Measurements from ENCODE around the gene DNAH14.
"Not testable (repeated sequence)": the region's sequence is repeated elsewhere in the genome, so short reads cannot be mapped to it uniquely, and the experiment has no call there.

Gene DNAH14

DNA sequence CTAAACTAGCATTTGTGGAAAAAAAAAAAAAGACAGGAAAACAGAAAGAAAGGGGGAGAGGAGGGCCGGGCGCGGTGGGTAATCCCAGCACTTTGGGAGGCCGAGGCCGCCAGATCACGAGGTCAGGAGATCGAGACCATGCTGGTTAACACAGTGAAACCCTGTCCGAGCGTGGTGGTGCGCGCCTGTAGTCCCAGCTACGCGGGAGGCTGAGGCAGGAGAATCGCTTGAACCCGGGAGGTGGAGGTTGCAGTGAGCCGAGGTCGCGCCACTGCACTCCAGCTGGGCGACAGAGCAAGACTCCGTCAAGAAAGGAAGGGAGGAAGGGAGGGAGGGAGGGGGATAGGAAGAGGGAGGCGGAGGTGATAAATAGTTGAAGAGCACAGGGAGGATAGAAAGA is 443.7 kb downstream of the DNAH14 start:
- no peak for DNase-seq (ENCODE audit: low read depth)
- TF ChIP-seq, protein P1, sequence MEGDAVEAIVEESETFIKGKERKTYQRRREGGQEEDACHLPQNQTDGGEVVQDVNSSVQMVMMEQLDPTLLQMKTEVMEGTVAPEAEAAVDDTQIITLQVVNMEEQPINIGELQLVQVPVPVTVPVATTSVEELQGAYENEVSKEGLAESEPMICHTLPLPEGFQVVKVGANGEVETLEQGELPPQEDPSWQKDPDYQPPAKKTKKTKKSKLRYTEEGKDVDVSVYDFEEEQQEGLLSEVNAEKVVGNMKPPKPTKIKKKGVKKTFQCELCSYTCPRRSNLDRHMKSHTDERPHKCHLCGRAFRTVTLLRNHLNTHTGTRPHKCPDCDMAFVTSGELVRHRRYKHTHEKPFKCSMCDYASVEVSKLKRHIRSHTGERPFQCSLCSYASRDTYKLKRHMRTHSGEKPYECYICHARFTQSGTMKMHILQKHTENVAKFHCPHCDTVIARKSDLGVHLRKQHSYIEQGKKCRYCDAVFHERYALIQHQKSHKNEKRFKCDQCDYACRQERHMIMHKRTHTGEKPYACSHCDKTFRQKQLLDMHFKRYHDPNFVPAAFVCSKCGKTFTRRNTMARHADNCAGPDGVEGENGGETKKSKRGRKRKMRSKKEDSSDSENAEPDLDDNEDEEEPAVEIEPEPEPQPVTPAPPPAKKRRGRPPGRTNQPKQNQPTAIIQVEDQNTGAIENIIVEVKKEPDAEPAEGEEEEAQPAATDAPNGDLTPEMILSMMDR (IDR thresholded peaks at IDR 0.05; ENCODE audit: low read depth, low read length, missing control alignments) = no peak
- no peak overlapping the region for H3K4me3 ChIP-seq (ENCODE audit: low read depth, low read length)
- in situ Hi-C loops (cut with HindIII; ENCODE audit: low sequenced_read_pairs) = no loop called here

DNA sequence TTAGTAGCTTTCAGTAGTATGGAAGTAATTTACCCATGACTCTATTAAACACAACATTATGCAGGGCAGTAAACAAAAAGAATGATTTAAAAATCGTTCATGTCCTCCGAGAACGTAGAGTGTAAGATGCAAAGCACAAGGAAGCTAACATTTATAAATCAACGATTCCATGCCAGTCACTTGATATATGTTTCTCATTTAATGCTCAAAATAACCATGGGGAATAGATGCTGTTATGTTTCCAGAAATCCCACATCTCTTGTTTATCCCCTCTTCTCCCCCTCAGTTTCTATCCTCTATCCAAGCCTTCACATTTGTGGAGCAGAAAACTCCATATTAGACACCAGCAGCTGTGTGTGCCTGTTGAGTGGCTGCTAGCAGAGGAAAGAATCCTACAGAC is 445.5 kb downstream of the DNAH14 start:
- in situ Hi-C loops (cut with HindIII; ENCODE audit: low sequenced_read_pairs) = no loop called here
- TF ChIP-seq, protein P1 (IDR thresholded peaks at IDR 0.05; ENCODE audit: low read depth, low read length, missing control alignments) = no peak
- no peak for DNase-seq (ENCODE audit: low read depth)
- no peak overlapping the region for H3K4me3 ChIP-seq (ENCODE audit: low read depth, low read length)

DNA sequence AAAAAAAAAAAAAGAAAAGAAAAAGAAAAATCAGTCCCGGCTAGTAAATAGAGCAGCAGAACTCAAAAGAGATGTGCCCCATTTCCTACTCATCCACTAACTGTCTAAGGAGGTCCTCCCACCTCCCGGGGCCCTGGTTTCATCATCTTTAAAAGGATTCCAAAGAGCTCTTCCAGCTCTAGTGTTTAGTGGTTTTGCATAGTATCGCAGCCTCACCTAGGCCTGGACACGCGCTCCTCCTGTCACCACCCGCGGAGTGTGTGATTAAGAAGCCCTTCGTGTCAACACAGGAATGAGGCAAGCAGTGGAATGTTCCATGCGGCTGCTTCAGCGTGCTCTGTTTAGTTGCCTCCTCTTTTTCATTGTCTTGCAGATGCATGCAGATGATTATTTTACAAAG is 449.4 kb downstream of the DNAH14 start:
- in situ Hi-C loops (cut with HindIII; ENCODE audit: low sequenced_read_pairs) = no loop called here
- TF ChIP-seq, protein P1 (IDR thresholded peaks at IDR 0.05; ENCODE audit: low read depth, low read length, missing control alignments) = no peak
- H3K4me3 ChIP-seq (ENCODE audit: low read depth, low read length) = no peak overlapping the region
- DNase-seq (ENCODE audit: low read depth) = peak; percentile 54

DNA sequence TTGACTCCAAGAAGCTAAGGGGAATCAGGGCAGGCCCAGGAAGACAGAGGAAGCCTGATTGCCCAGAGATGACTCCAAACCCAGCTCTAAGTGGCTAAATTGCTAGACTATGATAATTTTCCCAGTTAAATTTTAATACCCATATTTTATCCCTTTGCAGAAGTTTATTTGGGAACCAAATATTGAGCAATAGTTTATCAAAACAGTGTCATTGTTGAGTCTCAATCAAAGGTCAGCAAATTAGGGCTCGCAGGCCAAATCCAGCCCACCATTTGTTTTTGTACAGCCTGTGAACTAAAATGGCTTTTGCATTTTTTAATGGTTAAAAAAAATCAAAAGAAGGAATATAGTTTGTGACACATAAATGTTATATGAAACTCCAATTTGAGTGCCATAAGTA is 451.2 kb downstream of the DNAH14 start:
- H3K4me3 ChIP-seq (ENCODE audit: low read depth, low read length) = no peak overlapping the region
- TF ChIP-seq, protein P1 (IDR thresholded peaks at IDR 0.05; ENCODE audit: low read depth, low read length, missing control alignments) = no peak
- in situ Hi-C loops (cut with HindIII; ENCODE audit: low sequenced_read_pairs) = no loop called here
- DNase-seq (ENCODE audit: low read depth) = no peak

DNA sequence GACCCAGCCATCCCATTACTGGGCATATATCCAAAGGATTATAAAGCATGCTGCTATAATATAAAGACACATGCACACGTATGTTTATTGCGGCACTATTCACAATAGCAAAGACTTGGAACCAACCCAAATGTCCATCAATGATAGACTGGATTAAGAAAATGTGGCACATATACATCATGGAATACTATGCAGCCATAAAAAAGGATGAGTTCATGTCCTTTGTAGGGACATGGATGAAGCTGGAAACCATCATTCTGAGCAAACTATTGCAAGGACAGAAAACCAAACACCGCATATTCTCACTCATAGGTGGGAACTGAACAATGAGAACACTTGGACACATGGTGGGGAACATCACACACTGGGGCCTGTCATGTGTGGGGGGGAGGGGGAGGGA is 457.4 kb downstream of the DNAH14 start:
- in situ Hi-C loops (cut with HindIII; ENCODE audit: low sequenced_read_pairs); DNase-seq (ENCODE audit: low read depth); H3K4me3 ChIP-seq (ENCODE audit: low read depth, low read length): not testable (repeated sequence)

DNA sequence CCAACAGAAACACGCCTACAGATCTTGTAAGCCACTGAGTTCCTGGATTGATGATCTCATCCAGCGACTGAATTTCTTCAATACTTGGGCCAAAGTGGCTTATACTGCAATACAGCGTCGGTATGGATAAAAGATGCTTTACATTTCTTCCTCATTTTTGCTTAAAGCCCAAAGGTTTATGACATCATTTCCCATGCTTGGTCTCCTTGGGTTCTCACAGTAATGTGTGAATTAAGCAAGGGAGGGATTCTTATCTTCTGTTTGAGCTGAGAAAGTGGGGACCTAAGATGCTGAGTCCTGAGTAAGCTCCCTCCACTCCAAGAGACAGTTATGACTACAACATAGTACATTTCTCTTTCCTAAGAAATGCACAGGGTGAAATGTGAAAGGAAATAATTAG is 458.9 kb downstream of the DNAH14 start:
- in situ Hi-C loops (cut with HindIII; ENCODE audit: low sequenced_read_pairs) = no loop called here
- H3K4me3 ChIP-seq (ENCODE audit: low read depth, low read length) = no peak overlapping the region
- TF ChIP-seq, protein P1 (IDR thresholded peaks at IDR 0.05; ENCODE audit: low read depth, low read length, missing control alignments) = no peak
- no peak for DNase-seq (ENCODE audit: low read depth)

DNA sequence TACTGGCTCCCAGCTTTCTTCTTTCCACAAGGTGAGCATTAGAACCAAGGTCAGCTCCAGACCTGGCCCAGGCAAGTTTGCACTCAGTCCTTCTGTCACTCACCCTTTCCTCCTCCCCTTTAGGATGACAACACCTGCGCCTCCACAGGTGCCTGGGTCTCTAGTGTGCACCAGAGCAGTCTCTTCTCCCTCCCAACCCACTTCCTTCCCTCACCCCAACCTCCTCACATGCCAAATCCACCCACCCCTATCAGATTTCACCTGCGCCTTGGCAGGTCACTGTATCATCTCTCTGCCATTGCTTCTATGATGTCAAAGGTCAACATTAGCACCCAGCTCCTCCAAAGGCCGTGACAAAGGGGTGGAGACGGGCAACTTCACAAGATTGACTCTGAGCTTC is 460.4 kb downstream of the DNAH14 start:
- H3K4me3 ChIP-seq (ENCODE audit: low read depth, low read length) = no peak overlapping the region
- TF ChIP-seq, protein P1 (IDR thresholded peaks at IDR 0.05; ENCODE audit: low read depth, low read length, missing control alignments) = no peak
- in situ Hi-C loops (cut with HindIII; ENCODE audit: low sequenced_read_pairs) = no loop called here
- DNase-seq (ENCODE audit: low read depth) = no peak

Data from astrocyte of the cerebellum (primary cell).